ENCODE results near the gene CDH4. TPM values are rescaled to one million over a fixed set of nuclear protein-coding genes. Genes with fewer than 3 reads are reported as not detected.

The CDH4 gene
- total RNA-seq, 1 experiment from 2014 or later, result 5.3 TPM

DNA sequence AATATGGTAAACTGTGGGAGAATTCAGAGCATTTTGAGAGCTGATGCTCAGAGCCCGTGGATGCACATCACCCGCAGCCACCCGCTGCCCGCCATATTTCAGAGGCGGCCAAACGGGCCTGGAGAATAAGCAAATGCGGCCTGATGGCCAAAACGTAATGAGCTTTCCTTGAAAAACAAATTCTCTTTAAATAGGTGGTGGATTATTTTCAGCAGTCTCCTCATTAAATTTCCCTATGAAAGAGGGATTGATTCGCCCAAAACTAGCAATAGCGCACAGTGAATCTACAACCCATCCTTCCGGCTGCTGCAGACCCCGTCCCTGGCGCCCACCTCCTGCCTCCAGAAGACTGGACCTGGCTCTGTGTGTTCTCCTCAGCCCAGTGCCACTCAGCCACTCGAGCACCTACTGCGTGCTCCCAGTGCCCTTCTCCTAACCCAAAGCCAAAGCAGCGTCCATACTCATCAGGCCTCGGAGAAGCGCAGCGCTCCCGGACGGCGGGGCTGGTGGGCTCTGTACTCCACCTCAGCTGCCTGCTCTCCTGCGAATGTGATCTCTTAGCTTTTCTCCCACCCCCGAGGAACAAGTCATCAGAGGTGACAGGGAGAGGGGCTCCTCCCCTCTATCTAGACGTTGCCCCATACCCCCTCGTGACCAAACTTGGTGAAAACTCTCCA is 588.9 kb downstream of the CDH4 start:
- Mint-ChIP-seq H3K27ac (no peak overlapping the region), H3K9me3 (no peaks in the 10 kb centered on the region), H3K36me3 (no peaks in the 10 kb centered on the region; the same call in 1 of the 2 replicates), H3K4me1 (no peaks in the 10 kb centered on the region), H3K27me3 (ENCODE audit: low read depth) (peaks cover 6% of the 10 kb centered on the region), H3K4me3 (no peak overlapping the region)
- no peak for TF ChIP-seq SOX15 (CRISPR knock-in tag; IDR thresholded peaks at IDR 0.05)
- ATAC-seq (no peak), DNase-seq (ENCODE audit: low spot score) (no peak)
- ChIA-PET CTCF (no interaction called here), POLR2A (no interaction called here)

- ATAC-seq (no peak), DNase-seq (ENCODE audit: low spot score) (no peak)
- POLR2A ChIA-PET, result no interaction called here
- Mint-ChIP-seq H3K36me3 (no peaks in the 10 kb centered on the region; the same call in 1 of the 2 replicates), H3K9me3 (no peaks in the 10 kb centered on the region), H3K27me3 (ENCODE audit: low read depth) (peaks cover 4% of the 10 kb centered on the region), H3K27ac (no peak overlapping the region), H3K4me1 (no peaks in the 10 kb centered on the region), H3K4me3 (no peak overlapping the region)
- TF ChIP-seq MLX (CRISPR knock-in tag; IDR thresholded peaks at IDR 0.05) (no peak), GABPB1 (CRISPR knock-in tag; IDR thresholded peaks at IDR 0.05) (no peak), ATF2 (CRISPR knock-in tag; IDR thresholded peaks at IDR 0.05; ENCODE audit: borderline replicate concordance, low read depth) (no peak), NFATC4 (CRISPR knock-in tag; IDR thresholded peaks at IDR 0.05) (no peak), GRHL2 (CRISPR knock-in tag; IDR thresholded peaks at IDR 0.05; ENCODE audit: insufficient replicate concordance, severe bottlenecking) (no peak), RORB (CRISPR knock-in tag; IDR thresholded peaks at IDR 0.05) (no peak), SMAD4 (CRISPR knock-in tag; IDR thresholded peaks at IDR 0.05) (no peak), E2F4 (CRISPR knock-in tag; IDR thresholded peaks at IDR 0.05; ENCODE audit: borderline replicate concordance, low read depth) (no peak), TCF7 (CRISPR knock-in tag; IDR thresholded peaks at IDR 0.05; ENCODE audit: low read depth) (no peak), ZNF121 (CRISPR knock-in tag; IDR thresholded peaks at IDR 0.05) (no peak), ELF4 (CRISPR knock-in tag; IDR thresholded peaks at IDR 0.05; ENCODE audit: low read depth) (no peak)
- TF ChIP-seq, protein P1, sequence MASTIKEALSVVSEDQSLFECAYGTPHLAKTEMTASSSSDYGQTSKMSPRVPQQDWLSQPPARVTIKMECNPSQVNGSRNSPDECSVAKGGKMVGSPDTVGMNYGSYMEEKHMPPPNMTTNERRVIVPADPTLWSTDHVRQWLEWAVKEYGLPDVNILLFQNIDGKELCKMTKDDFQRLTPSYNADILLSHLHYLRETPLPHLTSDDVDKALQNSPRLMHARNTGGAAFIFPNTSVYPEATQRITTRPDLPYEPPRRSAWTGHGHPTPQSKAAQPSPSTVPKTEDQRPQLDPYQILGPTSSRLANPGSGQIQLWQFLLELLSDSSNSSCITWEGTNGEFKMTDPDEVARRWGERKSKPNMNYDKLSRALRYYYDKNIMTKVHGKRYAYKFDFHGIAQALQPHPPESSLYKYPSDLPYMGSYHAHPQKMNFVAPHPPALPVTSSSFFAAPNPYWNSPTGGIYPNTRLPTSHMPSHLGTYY (CRISPR knock-in tag; IDR thresholded peaks at IDR 0.05), result no peak
- TF ChIP-seq, protein P2, sequence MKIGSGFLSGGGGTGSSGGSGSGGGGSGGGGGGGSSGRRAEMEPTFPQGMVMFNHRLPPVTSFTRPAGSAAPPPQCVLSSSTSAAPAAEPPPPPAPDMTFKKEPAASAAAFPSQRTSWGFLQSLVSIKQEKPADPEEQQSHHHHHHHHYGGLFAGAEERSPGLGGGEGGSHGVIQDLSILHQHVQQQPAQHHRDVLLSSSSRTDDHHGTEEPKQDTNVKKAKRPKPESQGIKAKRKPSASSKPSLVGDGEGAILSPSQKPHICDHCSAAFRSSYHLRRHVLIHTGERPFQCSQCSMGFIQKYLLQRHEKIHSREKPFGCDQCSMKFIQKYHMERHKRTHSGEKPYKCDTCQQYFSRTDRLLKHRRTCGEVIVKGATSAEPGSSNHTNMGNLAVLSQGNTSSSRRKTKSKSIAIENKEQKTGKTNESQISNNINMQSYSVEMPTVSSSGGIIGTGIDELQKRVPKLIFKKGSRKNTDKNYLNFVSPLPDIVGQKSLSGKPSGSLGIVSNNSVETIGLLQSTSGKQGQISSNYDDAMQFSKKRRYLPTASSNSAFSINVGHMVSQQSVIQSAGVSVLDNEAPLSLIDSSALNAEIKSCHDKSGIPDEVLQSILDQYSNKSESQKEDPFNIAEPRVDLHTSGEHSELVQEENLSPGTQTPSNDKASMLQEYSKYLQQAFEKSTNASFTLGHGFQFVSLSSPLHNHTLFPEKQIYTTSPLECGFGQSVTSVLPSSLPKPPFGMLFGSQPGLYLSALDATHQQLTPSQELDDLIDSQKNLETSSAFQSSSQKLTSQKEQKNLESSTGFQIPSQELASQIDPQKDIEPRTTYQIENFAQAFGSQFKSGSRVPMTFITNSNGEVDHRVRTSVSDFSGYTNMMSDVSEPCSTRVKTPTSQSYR (CRISPR knock-in tag; IDR thresholded peaks at IDR 0.05), result no peak
- CTCF ChIA-PET, result no interaction called here
These were observed 589.5 kb downstream of the CDH4 start for GRCh38 chr20:61841551-61841950.

- Mint-ChIP-seq H3K9me3 (no peaks in the 10 kb centered on the region), H3K4me1 (no peaks in the 10 kb centered on the region), H3K27me3 (ENCODE audit: low read depth) (peaks cover 4% of the 10 kb centered on the region), H3K4me3 (no peak overlapping the region), H3K27ac (no peak overlapping the region), H3K36me3 (no peaks in the 10 kb centered on the region; the same call in 1 of the 2 replicates)
- ATAC-seq, result no peak
- no peak for DNase-seq (ENCODE audit: low spot score)
- no peak for TF ChIP-seq E2F5 (CRISPR knock-in tag; IDR thresholded peaks at IDR 0.05)
- TF ChIP-seq, protein P3, sequence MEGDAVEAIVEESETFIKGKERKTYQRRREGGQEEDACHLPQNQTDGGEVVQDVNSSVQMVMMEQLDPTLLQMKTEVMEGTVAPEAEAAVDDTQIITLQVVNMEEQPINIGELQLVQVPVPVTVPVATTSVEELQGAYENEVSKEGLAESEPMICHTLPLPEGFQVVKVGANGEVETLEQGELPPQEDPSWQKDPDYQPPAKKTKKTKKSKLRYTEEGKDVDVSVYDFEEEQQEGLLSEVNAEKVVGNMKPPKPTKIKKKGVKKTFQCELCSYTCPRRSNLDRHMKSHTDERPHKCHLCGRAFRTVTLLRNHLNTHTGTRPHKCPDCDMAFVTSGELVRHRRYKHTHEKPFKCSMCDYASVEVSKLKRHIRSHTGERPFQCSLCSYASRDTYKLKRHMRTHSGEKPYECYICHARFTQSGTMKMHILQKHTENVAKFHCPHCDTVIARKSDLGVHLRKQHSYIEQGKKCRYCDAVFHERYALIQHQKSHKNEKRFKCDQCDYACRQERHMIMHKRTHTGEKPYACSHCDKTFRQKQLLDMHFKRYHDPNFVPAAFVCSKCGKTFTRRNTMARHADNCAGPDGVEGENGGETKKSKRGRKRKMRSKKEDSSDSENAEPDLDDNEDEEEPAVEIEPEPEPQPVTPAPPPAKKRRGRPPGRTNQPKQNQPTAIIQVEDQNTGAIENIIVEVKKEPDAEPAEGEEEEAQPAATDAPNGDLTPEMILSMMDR (IDR thresholded peaks at IDR 0.05), result no peak
- no peak for TF ChIP-seq JUN (CRISPR knock-in tag; IDR thresholded peaks at IDR 0.05)
- no peak for TF ChIP-seq E2F4 (CRISPR knock-in tag; IDR thresholded peaks at IDR 0.05; ENCODE audit: borderline replicate concordance, low read depth)
- TF ChIP-seq CBFB (CRISPR knock-in tag; IDR thresholded peaks at IDR 0.05; ENCODE audit: low read depth), result no peak
- no peak for TF ChIP-seq ESRRA (CRISPR knock-in tag; IDR thresholded peaks at IDR 0.05; ENCODE audit: borderline replicate concordance)
- no peak for TF ChIP-seq ZNF317 (CRISPR knock-in tag; IDR thresholded peaks at IDR 0.05; ENCODE audit: borderline replicate concordance, low read depth)
- CTCF ChIA-PET, result no interaction called here
- POLR2A ChIA-PET, result no interaction called here
These were observed 589.9 kb downstream of the CDH4 start for GRCh38 chr20:61841966-61842365.
